ENCODE data around the gene ABCB4.
"Not testable (repeated sequence)": the region's sequence is repeated elsewhere in the genome, so short reads cannot be mapped to it uniquely, and the experiment has no call there.

Gene ABCB4

GRCh38 chr7:87479951-87480350 lies 4.5 kb upstream of the ABCB4 start:
- Histone ChIP-seq H3K9me3 (ENCODE audit: control extremely low read depth in 1 of 5, control insufficient read depth in 4 of 5, insufficient read depth in 2 of 5, low read depth in 1 of 5, low read length in 4 of 5) (no peaks in the 10 kb centered on the region), H3K27ac (ENCODE audit: insufficient read depth in 1 of 2, low read depth in 1 of 2, low read length in 2 of 2, poor library complexity in 1 of 2, severe bottlenecking in 2 of 2) (no peak overlapping the region), H3K4me1 (ENCODE audit: control extremely low read depth in 1 of 4, control insufficient read depth in 4 of 4, insufficient read depth in 4 of 4, low read length in 3 of 4) (peaks cover 0 to 10% (median 8%) of the 10 kb centered on the region in 4 experiments), H3K4me3 (ENCODE audit: control insufficient read depth in 1 of 7, extremely low read depth in 1 of 7, insufficient read depth in 4 of 7, low read depth in 2 of 7, low read length in 6 of 7) (no peak overlapping the region), H3K36me3 (ENCODE audit: control insufficient read depth in 4 of 4, insufficient read depth in 4 of 4, low read length in 3 of 4) (no peaks in the 10 kb centered on the region), H3K27me3 (replicated peaks in 2 of 5; ENCODE audit: control insufficient read depth in 4 of 5, insufficient read depth in 5 of 5, low read length in 4 of 5) (peaks cover 0 to 19% (median 10%) of the 10 kb centered on the region in 5 experiments)
- 96% methylated on average over 2 of the region's 2 CpGs for WGBS (ENCODE audit: insufficient coverage)
- DNase-seq: no peak
- ChIA-PET CTCF (interaction anchor here (0.7 kb wide), 1 partner anchor 10 kb away, joined by 3 read pairs; no protein-coding TSS in a partner anchor), POLR2A (no interaction called here)

DNA sequence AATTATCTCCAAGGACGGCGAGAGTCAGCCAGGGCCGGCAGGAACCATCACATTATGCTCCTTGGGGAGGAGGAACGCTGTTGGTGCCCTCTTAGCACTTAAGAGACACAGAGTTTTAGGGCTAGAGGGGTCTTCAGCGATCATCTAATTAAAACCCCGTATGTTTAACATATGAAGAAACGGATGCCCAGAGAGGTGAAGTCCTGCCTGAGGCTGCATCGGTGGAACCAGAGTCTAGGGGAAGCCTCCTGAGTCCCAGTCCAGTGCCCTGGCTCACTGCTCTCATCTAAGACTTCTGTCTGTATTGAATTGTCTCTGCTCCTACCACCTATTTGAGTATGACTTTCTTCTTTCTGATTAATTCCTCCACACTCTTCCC lies 688 bp upstream of the ABCB4 start:
- H3K4me3 ChIP-seq (ENCODE audit: control insufficient read depth in 1 of 7, extremely low read depth in 1 of 7, insufficient read depth in 4 of 7, low read depth in 2 of 7, low read length in 6 of 7): peak overlapping the region in 5 of 7 experiments; percentile 1 to 73 (median 68)
- DNase-seq: no peak
- WGBS (ENCODE audit: insufficient coverage): 88% methylated on average over 8 of the region's 8 CpGs
- peaks cover 0 to 24% (median 11%) of the 10 kb centered on the region in 5 experiments for H3K27me3 ChIP-seq (replicated peaks in 2 of 5; ENCODE audit: control insufficient read depth in 4 of 5, insufficient read depth in 5 of 5, low read length in 4 of 5)
- CTCF ChIA-PET: no interaction called here
- no peak overlapping the region for H3K27ac ChIP-seq (ENCODE audit: insufficient read depth in 1 of 2, low read depth in 1 of 2, low read length in 2 of 2, poor library complexity in 1 of 2, severe bottlenecking in 2 of 2)
- POLR2A ChIA-PET: no interaction called here
- H3K9me3 ChIP-seq (ENCODE audit: control extremely low read depth in 1 of 5, control insufficient read depth in 4 of 5, insufficient read depth in 2 of 5, low read depth in 1 of 5, low read length in 4 of 5): no peaks in the 10 kb centered on the region
- peaks cover 0 to 21% (median 12%) of the 10 kb centered on the region in 4 experiments for H3K4me1 ChIP-seq (ENCODE audit: control extremely low read depth in 1 of 4, control insufficient read depth in 4 of 4, insufficient read depth in 4 of 4, low read length in 3 of 4)
- no peaks in the 10 kb centered on the region for H3K36me3 ChIP-seq (ENCODE audit: control insufficient read depth in 4 of 4, insufficient read depth in 4 of 4, low read length in 3 of 4)

GRCh38 chr7:87474533-87475358 lies 734 bp downstream of the ABCB4 start:
- DNase-seq: peak; percentile 34 to 65 (median 56)
- Histone ChIP-seq H3K4me1 (ENCODE audit: control extremely low read depth in 1 of 4, control insufficient read depth in 4 of 4, insufficient read depth in 4 of 4, low read length in 3 of 4) (peaks cover 0 to 21% (median 12%) of the 10 kb centered on the region in 4 experiments), H3K36me3 (ENCODE audit: control insufficient read depth in 4 of 4, insufficient read depth in 4 of 4, low read length in 3 of 4) (no peaks in the 10 kb centered on the region), H3K9me3 (ENCODE audit: control extremely low read depth in 1 of 5, control insufficient read depth in 4 of 5, insufficient read depth in 2 of 5, low read depth in 1 of 5, low read length in 4 of 5) (no peaks in the 10 kb centered on the region), H3K27me3 (replicated peaks in 2 of 5; ENCODE audit: control insufficient read depth in 4 of 5, insufficient read depth in 5 of 5, low read length in 4 of 5) (peaks cover 0 to 24% (median 11%) of the 10 kb centered on the region in 5 experiments), H3K27ac (ENCODE audit: insufficient read depth in 1 of 2, low read depth in 1 of 2, low read length in 2 of 2, poor library complexity in 1 of 2, severe bottlenecking in 2 of 2) (no peak overlapping the region), H3K4me3 (ENCODE audit: control insufficient read depth in 1 of 7, extremely low read depth in 1 of 7, insufficient read depth in 4 of 7, low read depth in 2 of 7, low read length in 6 of 7) (peak overlapping the region in 6 of 7 experiments; percentile 51 to 73 (median 64))
- WGBS (ENCODE audit: insufficient coverage): 2% methylated on average over 7 of the region's 14 CpGs
- ChIA-PET POLR2A (no interaction called here), CTCF (no interaction called here)

DNA sequence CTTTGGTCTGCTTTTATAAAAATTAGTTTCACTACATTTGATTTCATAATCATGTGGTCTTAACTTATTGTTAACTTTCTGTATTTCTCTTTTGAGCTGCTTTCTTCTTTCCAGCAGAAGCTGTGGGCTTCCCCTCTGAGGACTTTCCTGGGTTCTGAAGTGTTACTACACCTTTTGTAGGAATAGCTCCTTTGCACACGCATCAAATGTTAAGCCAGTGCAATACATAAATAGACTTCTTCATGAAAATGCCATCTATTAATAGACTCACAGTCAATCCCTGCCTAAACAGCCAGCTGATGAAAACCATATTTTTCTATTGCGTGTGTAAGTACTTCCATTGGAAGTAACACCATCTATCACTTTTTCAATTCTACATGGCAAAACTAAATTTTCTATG lies 1.5 kb downstream of the ABCB4 start:
- no peak overlapping the region for H3K27ac ChIP-seq (ENCODE audit: insufficient read depth in 1 of 2, low read depth in 1 of 2, low read length in 2 of 2, poor library complexity in 1 of 2, severe bottlenecking in 2 of 2)
- peak in 2 of 3 donors; percentile 5 to 8 for DNase-seq
- no peaks in the 10 kb centered on the region for H3K9me3 ChIP-seq (ENCODE audit: control extremely low read depth in 1 of 5, control insufficient read depth in 4 of 5, insufficient read depth in 2 of 5, low read depth in 1 of 5, low read length in 4 of 5)
- ChIA-PET CTCF (no interaction called here), POLR2A (no interaction called here)
- 79% methylated on average over 2 of the region's 2 CpGs for WGBS (ENCODE audit: insufficient coverage)
- H3K4me3 ChIP-seq (ENCODE audit: control insufficient read depth in 1 of 7, extremely low read depth in 1 of 7, insufficient read depth in 4 of 7, low read depth in 2 of 7, low read length in 6 of 7): no peak overlapping the region
- peaks cover 0 to 21% (median 12%) of the 10 kb centered on the region in 4 experiments for H3K4me1 ChIP-seq (ENCODE audit: control extremely low read depth in 1 of 4, control insufficient read depth in 4 of 4, insufficient read depth in 4 of 4, low read length in 3 of 4)
- no peaks in the 10 kb centered on the region for H3K36me3 ChIP-seq (ENCODE audit: control insufficient read depth in 4 of 4, insufficient read depth in 4 of 4, low read length in 3 of 4)
- peaks cover 0 to 24% (median 11%) of the 10 kb centered on the region in 5 experiments for H3K27me3 ChIP-seq (replicated peaks in 2 of 5; ENCODE audit: control insufficient read depth in 4 of 5, insufficient read depth in 5 of 5, low read length in 4 of 5)

GRCh38 chr7:87473192-87473591 lies 2.3 kb downstream of the ABCB4 start:
- H3K4me1 ChIP-seq (ENCODE audit: control extremely low read depth in 1 of 4, control insufficient read depth in 4 of 4, insufficient read depth in 4 of 4, low read length in 3 of 4): peaks cover 0 to 21% (median 12%) of the 10 kb centered on the region in 4 experiments
- WGBS (ENCODE audit: insufficient coverage): 83% methylated on average over 2 of the region's 2 CpGs
- H3K27ac ChIP-seq (ENCODE audit: insufficient read depth in 1 of 2, low read depth in 1 of 2, low read length in 2 of 2, poor library complexity in 1 of 2, severe bottlenecking in 2 of 2): no peak overlapping the region
- ChIA-PET POLR2A (no interaction called here), CTCF (no interaction called here)
- H3K36me3 ChIP-seq (ENCODE audit: control insufficient read depth in 4 of 4, insufficient read depth in 4 of 4, low read length in 3 of 4): no peaks in the 10 kb centered on the region
- DNase-seq: no peak
- H3K4me3 ChIP-seq (ENCODE audit: control insufficient read depth in 1 of 7, extremely low read depth in 1 of 7, insufficient read depth in 4 of 7, low read depth in 2 of 7, low read length in 6 of 7): no peak overlapping the region
- H3K9me3 ChIP-seq (ENCODE audit: control extremely low read depth in 1 of 5, control insufficient read depth in 4 of 5, insufficient read depth in 2 of 5, low read depth in 1 of 5, low read length in 4 of 5): no peaks in the 10 kb centered on the region
- peaks cover 0 to 24% (median 11%) of the 10 kb centered on the region in 5 experiments for H3K27me3 ChIP-seq (replicated peaks in 2 of 5; ENCODE audit: control insufficient read depth in 4 of 5, insufficient read depth in 5 of 5, low read length in 4 of 5)

DNA sequence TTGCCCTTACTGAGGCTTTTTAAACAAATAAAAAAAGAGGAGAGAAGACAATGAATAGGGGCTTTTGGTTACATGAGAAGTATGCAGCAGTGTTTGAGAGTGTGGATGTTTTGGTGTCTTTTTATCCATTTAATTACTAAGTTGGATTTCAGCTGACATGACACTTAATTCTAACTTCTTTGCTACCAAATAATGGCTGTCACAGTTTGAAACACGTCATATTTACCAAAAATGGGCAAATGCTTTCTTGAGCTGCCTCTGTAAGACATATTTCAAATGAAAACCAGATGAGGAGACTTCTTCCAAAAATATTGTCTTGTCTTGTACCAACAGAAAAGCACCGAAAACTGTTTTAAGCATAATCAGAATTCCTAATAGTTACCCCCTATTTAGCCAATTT lies 4.0 kb downstream of the ABCB4 start:
- peaks cover 0 to 18% (median 4%) of the 10 kb centered on the region in 5 experiments for H3K27me3 ChIP-seq (replicated peaks in 2 of 5; ENCODE audit: control insufficient read depth in 4 of 5, insufficient read depth in 5 of 5, low read length in 4 of 5)
- H3K27ac ChIP-seq (ENCODE audit: insufficient read depth in 1 of 2, low read depth in 1 of 2, low read length in 2 of 2, poor library complexity in 1 of 2, severe bottlenecking in 2 of 2): no peak overlapping the region
- DNase-seq: no peak
- CTCF ChIA-PET: interaction anchor here (1.0 to 1.1 kb wide), 2 partner anchors 12 to 72 kb away, joined by 3 read pairs; no protein-coding TSS in a partner anchor
- peaks cover 0 to 21% (median 12%) of the 10 kb centered on the region in 4 experiments for H3K4me1 ChIP-seq (ENCODE audit: control extremely low read depth in 1 of 4, control insufficient read depth in 4 of 4, insufficient read depth in 4 of 4, low read length in 3 of 4)
- no peaks in the 10 kb centered on the region for H3K36me3 ChIP-seq (ENCODE audit: control insufficient read depth in 4 of 4, insufficient read depth in 4 of 4, low read length in 3 of 4)
- no CpG with 5 or more reads among the region's 2 CpGs for WGBS (ENCODE audit: insufficient coverage)
- H3K9me3 ChIP-seq (ENCODE audit: control extremely low read depth in 1 of 5, control insufficient read depth in 4 of 5, insufficient read depth in 2 of 5, low read depth in 1 of 5, low read length in 4 of 5): no peaks in the 10 kb centered on the region
- H3K4me3 ChIP-seq (ENCODE audit: control insufficient read depth in 1 of 7, extremely low read depth in 1 of 7, insufficient read depth in 4 of 7, low read depth in 2 of 7, low read length in 6 of 7): no peak overlapping the region
- POLR2A ChIA-PET: no interaction called here

- DNase-seq; H3K27ac ChIP-seq (ENCODE audit: insufficient read depth in 1 of 2, low read depth in 1 of 2, low read length in 2 of 2, poor library complexity in 1 of 2, severe bottlenecking in 2 of 2); H3K36me3 ChIP-seq (ENCODE audit: control insufficient read depth in 4 of 4, insufficient read depth in 4 of 4, low read length in 3 of 4); H3K4me1 ChIP-seq (ENCODE audit: control extremely low read depth in 1 of 4, control insufficient read depth in 4 of 4, insufficient read depth in 4 of 4, low read length in 3 of 4); H3K27me3 ChIP-seq (replicated peaks in 2 of 5; ENCODE audit: control insufficient read depth in 4 of 5, insufficient read depth in 5 of 5, low read length in 4 of 5); POLR2A ChIA-PET; CTCF ChIA-PET; H3K9me3 ChIP-seq (ENCODE audit: control extremely low read depth in 1 of 5, control insufficient read depth in 4 of 5, insufficient read depth in 2 of 5, low read depth in 1 of 5, low read length in 4 of 5); H3K4me3 ChIP-seq (ENCODE audit: control insufficient read depth in 1 of 7, extremely low read depth in 1 of 7, insufficient read depth in 4 of 7, low read depth in 2 of 7, low read length in 6 of 7): not testable (repeated sequence)
Measured at GRCh38 chr7:87469204-87469603, 6.3 kb downstream of the ABCB4 start.

Data from common myeloid progenitor, CD34-positive (primary cell).